Activated naive CD4-positive, alpha-beta T cell treated with Interleukin-2 at 50 U/mL for 16 hours (primary cell): ENCODE data around the gene ZNF230.
A peak's percentile ranks its signal among the peaks of the same experiment; 100 is the strongest.

Experiments
- DNase-seq: peaks from one replicate; pipeline ENCODE4 v3.0.0-alpha.2; 2020

ZNF230 gene

DNA sequence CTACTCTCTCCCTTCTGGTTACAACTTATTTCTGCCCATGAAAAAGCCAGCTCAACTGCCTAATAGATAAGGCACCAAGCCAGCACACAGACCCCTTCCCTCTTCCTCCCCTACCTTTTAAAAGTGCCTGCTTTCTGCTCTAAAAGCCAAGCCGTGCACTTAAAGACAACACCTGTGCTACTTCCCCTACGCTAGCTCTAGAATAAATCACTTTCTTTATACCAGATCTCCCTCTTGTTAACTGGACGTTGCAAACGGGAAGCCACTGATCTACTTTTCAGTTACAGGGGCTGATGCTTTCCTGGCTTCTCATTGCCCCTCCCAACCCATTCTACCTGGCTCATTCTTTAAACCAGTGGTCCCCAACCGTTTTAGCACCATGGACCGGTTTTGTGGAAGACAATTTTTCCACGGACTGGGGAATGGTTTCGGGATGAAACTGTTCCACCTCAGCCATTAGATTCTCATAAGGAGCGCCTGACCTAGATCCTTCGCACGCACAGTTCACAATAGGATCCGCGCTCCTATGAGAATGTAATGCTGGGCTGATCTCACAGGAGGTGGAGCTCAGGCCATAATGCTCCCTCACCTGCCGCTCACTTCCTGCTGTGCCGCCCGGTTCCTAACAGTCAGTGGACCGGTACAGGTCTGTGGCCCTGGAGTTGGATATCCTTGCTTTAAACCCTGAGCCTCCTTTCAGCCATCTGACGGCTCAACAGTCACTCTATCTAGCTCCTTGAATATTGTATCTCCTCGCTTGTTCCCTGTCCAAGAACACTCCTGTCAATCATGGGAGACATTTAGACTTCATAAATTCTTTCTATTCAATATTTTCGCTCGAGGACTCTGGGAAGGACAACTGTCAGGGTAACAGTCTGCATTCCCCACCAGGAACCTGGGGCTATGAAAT, 48.2 kb downstream of the ZNF230 start:
- peak; percentile 24 for DNase-seq

DNA sequence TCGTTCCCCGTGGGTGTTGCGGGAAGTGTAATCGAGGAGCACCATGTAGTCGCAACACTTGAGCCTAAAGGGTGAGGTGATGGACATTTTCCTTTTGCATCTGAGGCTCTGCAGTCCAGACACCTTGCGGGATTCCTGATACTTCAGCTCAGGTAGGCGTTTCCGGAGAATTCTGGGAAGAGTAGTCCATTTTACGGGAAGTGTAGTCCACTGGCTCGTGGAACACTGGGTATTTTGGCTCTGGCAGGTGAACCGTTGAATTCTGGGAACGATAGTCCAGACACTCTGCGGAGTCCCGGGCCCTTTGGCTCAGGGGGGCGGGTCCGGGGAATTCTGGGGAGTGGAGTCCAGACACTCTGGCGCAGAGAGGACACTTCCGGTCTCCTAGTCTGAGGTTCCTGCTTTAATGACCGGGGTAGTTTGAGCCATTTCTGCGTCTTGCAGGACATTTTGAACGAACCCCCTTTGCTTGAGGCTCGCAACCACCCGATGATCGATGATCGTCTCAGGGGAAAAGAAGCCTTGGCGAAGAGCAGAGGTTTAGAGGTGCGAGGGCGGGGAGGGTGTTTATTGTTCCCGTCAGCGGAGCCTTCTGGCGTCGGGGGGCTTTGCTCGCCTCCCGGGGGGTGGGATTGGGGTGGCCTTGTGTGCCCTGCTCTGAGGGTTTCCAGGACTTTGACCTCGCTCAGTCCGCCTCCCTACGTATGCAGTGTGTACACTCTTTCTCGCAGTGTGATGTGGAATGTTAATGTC, 49.1 kb downstream of the ZNF230 start, which contains the start of gene ZNF223:
TSS of gene ZNF223 (plus strand) at position 387 of the 753 bp plus-strand sequence. CDS start 3,141 bp downstream, outside the sequence.
- peak; percentile 70 for DNase-seq

- no peak for DNase-seq
Observed at GRCh38 chr19:44055870-44056269, 53.1 kb downstream of the ZNF230 start.

GRCh38 chr19:44059229-44059628, 56.5 kb downstream of the ZNF230 start:
- no peak for DNase-seq

DNA sequence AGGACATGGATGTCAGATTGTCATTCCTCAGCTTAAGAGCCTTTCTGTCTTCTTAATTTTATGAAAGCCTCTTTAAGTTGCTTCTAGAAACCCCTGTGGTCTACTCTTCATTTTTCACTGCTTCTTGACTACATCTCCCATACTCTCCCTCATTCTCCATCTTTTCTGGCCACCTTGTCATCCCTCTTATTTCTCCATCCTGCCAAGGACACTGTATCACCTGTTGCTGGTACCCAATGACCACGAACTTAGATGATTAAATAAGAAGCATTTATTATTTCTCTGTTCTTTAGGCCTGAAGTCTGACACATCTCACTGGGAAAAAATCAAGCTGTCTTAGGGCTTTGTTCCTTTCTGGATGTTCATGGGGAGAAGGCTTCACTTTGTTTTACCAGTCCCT, 58.3 kb downstream of the ZNF230 start:
- no peak for DNase-seq
